ENCODE measurements around the gene ADAP2.

DNA sequence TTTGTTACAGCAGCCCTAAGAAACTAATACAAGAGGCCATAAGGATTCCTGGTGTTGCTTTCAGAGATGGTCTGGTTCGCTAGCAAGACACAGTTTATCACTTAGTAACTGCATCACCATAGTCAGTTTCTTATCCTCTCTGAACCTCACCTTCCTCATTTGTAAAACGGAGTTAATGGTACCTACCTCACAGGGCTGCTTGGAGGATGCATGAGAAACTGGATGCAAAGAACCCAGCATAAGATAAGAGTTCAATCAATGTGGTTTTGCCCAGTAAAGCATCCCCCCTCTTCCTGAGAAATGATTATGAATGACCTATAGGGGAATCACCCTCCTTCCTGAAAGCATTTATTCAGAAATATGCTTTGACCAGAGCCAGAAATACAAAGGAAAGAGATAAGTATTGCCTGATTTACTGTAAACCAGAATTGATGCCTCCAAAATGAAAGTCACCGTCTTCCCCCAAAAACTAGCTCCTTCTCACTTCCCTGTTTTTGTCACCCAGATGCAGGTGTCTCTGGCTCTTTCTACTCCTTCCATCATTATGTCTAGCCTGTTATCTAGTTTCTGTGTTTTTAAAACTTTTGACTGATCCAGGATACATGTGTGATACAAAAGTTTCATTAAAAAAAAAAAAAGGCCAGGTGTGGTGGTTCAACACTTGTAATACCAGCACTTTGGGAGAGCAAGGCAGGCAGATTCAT is 12.9 kb upstream of the ADAP2 start:
- TF ChIP-seq, protein P1, sequence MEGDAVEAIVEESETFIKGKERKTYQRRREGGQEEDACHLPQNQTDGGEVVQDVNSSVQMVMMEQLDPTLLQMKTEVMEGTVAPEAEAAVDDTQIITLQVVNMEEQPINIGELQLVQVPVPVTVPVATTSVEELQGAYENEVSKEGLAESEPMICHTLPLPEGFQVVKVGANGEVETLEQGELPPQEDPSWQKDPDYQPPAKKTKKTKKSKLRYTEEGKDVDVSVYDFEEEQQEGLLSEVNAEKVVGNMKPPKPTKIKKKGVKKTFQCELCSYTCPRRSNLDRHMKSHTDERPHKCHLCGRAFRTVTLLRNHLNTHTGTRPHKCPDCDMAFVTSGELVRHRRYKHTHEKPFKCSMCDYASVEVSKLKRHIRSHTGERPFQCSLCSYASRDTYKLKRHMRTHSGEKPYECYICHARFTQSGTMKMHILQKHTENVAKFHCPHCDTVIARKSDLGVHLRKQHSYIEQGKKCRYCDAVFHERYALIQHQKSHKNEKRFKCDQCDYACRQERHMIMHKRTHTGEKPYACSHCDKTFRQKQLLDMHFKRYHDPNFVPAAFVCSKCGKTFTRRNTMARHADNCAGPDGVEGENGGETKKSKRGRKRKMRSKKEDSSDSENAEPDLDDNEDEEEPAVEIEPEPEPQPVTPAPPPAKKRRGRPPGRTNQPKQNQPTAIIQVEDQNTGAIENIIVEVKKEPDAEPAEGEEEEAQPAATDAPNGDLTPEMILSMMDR (IDR thresholded peaks at IDR 0.05) = no peak
- no peak for TF ChIP-seq POLR2A (IDR thresholded peaks at IDR 0.05)
